HG03159 (cell line): ENCODE measurements around the gene CMIP.
"Not testable (repeated sequence)": the region's sequence is repeated elsewhere in the genome, so short reads cannot be mapped to it uniquely, and the experiment has no call there.

Experiments
- ATAC-seq: cut with Tn5 transposase; IDR thresholded peaks from one replicate; pipeline ENCODE4 v1.9.1; 2021; ENCODE audit warnings: mild to moderate bottlenecking, moderate library complexity; ENCODE audit not compliant: unreplicated experiment

The CMIP gene

GRCh38 chr16:81444448-81445121 lies at the start of gene CMIP:
Gene CMIP, plus strand, starts transcription at chr16:81444808.
- ATAC-seq, result peak; percentile 73

GRCh38 chr16:81394966-81395655 lies 49.5 kb upstream of the CMIP start:
- no peak for ATAC-seq

- ATAC-seq, result no peak
Observed at GRCh38 chr16:81397058-81397878, 47.3 kb upstream of the CMIP start.

- ATAC-seq, result no peak
Observed at GRCh38 chr16:81397879-81398520, 46.6 kb upstream of the CMIP start.

GRCh38 chr16:81399909-81400308 lies 44.7 kb upstream of the CMIP start:
- ATAC-seq, result no peak

GRCh38 chr16:81401035-81401950 lies 43.3 kb upstream of the CMIP start:
- no peak for ATAC-seq

- no peak for ATAC-seq
Observed at GRCh38 chr16:81403208-81403600, 41.4 kb upstream of the CMIP start.

- peak; percentile 76 for ATAC-seq
Observed at GRCh38 chr16:81403601-81404391, 40.8 kb upstream of the CMIP start.

GRCh38 chr16:81405002-81405401 lies 39.6 kb upstream of the CMIP start:
- not testable (repeated sequence) for ATAC-seq

GRCh38 chr16:81405702-81406113 lies 38.9 kb upstream of the CMIP start:
- ATAC-seq, result no peak

GRCh38 chr16:81408409-81408950 lies 36.1 kb upstream of the CMIP start:
- ATAC-seq, result no peak

- no peak for ATAC-seq
Observed at GRCh38 chr16:81409016-81409556, 35.5 kb upstream of the CMIP start.

- no peak for ATAC-seq
Observed at GRCh38 chr16:81410643-81411293, 33.8 kb upstream of the CMIP start.

GRCh38 chr16:81413245-81413990 lies 31.2 kb upstream of the CMIP start:
- no peak for ATAC-seq

GRCh38 chr16:81415751-81416150 lies 28.9 kb upstream of the CMIP start:
- ATAC-seq, result no peak

GRCh38 chr16:81416749-81417148 lies 27.9 kb upstream of the CMIP start:
- no peak for ATAC-seq

GRCh38 chr16:81417210-81417609 lies 27.4 kb upstream of the CMIP start:
- ATAC-seq, result no peak

GRCh38 chr16:81419806-81420205 lies 24.8 kb upstream of the CMIP start:
- ATAC-seq, result no peak
